ENCODE data around the gene FRAT1. TPM values are rescaled to one million over a fixed set of nuclear protein-coding genes. Genes with fewer than 3 reads are reported as not detected.

FRAT1 gene
- total RNA-seq, 1 donor from 2014 or later: 1.4 TPM

DNA sequence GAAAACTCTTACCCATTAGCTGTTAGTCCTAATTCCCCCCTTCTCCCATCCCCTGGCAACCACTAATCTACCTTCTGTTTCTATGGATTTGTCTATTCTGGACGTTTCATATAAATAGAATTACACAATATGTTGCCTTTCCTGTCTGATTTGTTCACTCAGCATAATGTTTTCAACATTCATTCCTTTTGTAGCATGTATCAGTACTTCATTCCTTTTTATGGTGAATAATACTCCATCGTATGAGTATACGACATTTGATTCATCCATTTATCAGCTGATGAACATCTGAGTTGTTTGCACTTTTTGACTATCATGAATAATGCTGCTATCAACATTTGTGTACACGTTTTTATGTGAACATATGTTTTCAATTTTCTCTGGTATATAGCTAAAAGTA, 4.4 kb upstream of the FRAT1 start:
- peaks cover 3% of the 10 kb centered on the region for H3K27me3 ChIP-seq (ENCODE audit: insufficient read depth, low read length)
- H3K9ac ChIP-seq (ENCODE audit: low read length): no peak overlapping the region
- DNase-seq (ENCODE audit: low read depth) (no peak), FAIRE-seq (no peak)
- Mint-ChIP-seq H3K36me3 (ENCODE audit: low read depth, unreplicated experiment) (no peaks in the 10 kb centered on the region), H3K9me3 (ENCODE audit: unreplicated experiment) (no peaks in the 10 kb centered on the region), H3K4me3 (ENCODE audit: unreplicated experiment) (no peak overlapping the region), H3K4me1 (ENCODE audit: low read depth, unreplicated experiment) (peaks cover 2% of the 10 kb centered on the region), H3K27me3 (ENCODE audit: low read depth, unreplicated experiment) (no peaks in the 10 kb centered on the region), H3K27ac (ENCODE audit: unreplicated experiment) (no peak overlapping the region)
- no peak overlapping the region for H3K27ac ChIP-seq (ENCODE audit: low read depth, low read length)
- no peaks in the 10 kb centered on the region for H4K20me1 ChIP-seq (ENCODE audit: insufficient read depth, low read length)
- peaks cover under 1% of the 10 kb centered on the region for H3K4me1 ChIP-seq (ENCODE audit: insufficient read depth, low read length)
- H3K36me3 ChIP-seq (ENCODE audit: insufficient read depth, low read length): no peaks in the 10 kb centered on the region
- no peak overlapping the region for H2AFZ ChIP-seq (ENCODE audit: low read depth, low read length)
- no peaks in the 10 kb centered on the region for H3K79me2 ChIP-seq (ENCODE audit: insufficient read depth, low read length)
- no peaks in the 10 kb centered on the region for H3K9me3 ChIP-seq (ENCODE audit: insufficient read depth, low read depth, low read length)
- TF ChIP-seq CTCF (IDR thresholded peaks at IDR 0.05; ENCODE audit: insufficient read depth, low read depth, low read length): no peak
- TF ChIP-seq EZH2 (IDR thresholded peaks at IDR 0.05; ENCODE audit: insufficient read depth, low read length): no peak
- H3K4me2 ChIP-seq (ENCODE audit: low read length): no peak overlapping the region
- no peak overlapping the region for H3K4me3 ChIP-seq (ENCODE audit: insufficient read depth, low read depth, low read length)

GRCh38 chr10:97319671-97320479, 804 bp downstream of the FRAT1 start:
- Mint-ChIP-seq H3K36me3 (ENCODE audit: low read depth, unreplicated experiment) (no peaks in the 10 kb centered on the region), H3K4me3 (ENCODE audit: unreplicated experiment) (peak overlapping the region; percentile 77), H3K4me1 (ENCODE audit: low read depth, unreplicated experiment) (peaks cover 8% of the 10 kb centered on the region), H3K27ac (ENCODE audit: unreplicated experiment) (no peak overlapping the region), H3K27me3 (ENCODE audit: low read depth, unreplicated experiment) (peaks cover 14% of the 10 kb centered on the region), H3K9me3 (ENCODE audit: unreplicated experiment) (no peaks in the 10 kb centered on the region)
- Histone ChIP-seq H2AFZ (ENCODE audit: low read depth, low read length) (peak overlapping the region; percentile 77), H4K20me1 (ENCODE audit: insufficient read depth, low read length) (no peaks in the 10 kb centered on the region), H3K9me3 (ENCODE audit: insufficient read depth, low read depth, low read length) (no peaks in the 10 kb centered on the region), H3K27me3 (ENCODE audit: insufficient read depth, low read length) (peaks cover 29% of the 10 kb centered on the region), H3K4me1 (ENCODE audit: insufficient read depth, low read length) (peaks cover 8% of the 10 kb centered on the region), H3K4me2 (ENCODE audit: low read length) (peak overlapping the region; percentile 99), H3K9ac (ENCODE audit: low read length) (peak overlapping the region; percentile 100), H3K79me2 (ENCODE audit: insufficient read depth, low read length) (no peaks in the 10 kb centered on the region), H3K27ac (ENCODE audit: low read depth, low read length) (no peak overlapping the region), H3K36me3 (ENCODE audit: insufficient read depth, low read length) (no peaks in the 10 kb centered on the region), H3K4me3 (ENCODE audit: insufficient read depth, low read depth, low read length) (peak overlapping the region; percentile 80)
- TF ChIP-seq EZH2 (IDR thresholded peaks at IDR 0.05; ENCODE audit: insufficient read depth, low read length) (peak; percentile 78), CTCF (IDR thresholded peaks at IDR 0.05; ENCODE audit: insufficient read depth, low read depth, low read length) (no peak)
- DNase-seq (ENCODE audit: low read depth) (no peak), FAIRE-seq (no peak)

- H3K27me3 ChIP-seq (ENCODE audit: insufficient read depth, low read length): peaks cover 29% of the 10 kb centered on the region
- H3K27ac ChIP-seq (ENCODE audit: low read depth, low read length): no peak overlapping the region
- H3K27ac Mint-ChIP-seq (ENCODE audit: unreplicated experiment): no peak overlapping the region
- peaks cover 8% of the 10 kb centered on the region for H3K4me1 Mint-ChIP-seq (ENCODE audit: low read depth, unreplicated experiment)
- FAIRE-seq (no peak), DNase-seq (ENCODE audit: low read depth) (no peak)
- H3K9ac ChIP-seq (ENCODE audit: low read length): peak overlapping the region; percentile 100
- peaks cover 8% of the 10 kb centered on the region for H3K4me1 ChIP-seq (ENCODE audit: insufficient read depth, low read length)
- H3K36me3 ChIP-seq (ENCODE audit: insufficient read depth, low read length): no peaks in the 10 kb centered on the region
- no peaks in the 10 kb centered on the region for H4K20me1 ChIP-seq (ENCODE audit: insufficient read depth, low read length)
- no peaks in the 10 kb centered on the region for H3K9me3 Mint-ChIP-seq (ENCODE audit: unreplicated experiment)
- H3K79me2 ChIP-seq (ENCODE audit: insufficient read depth, low read length): no peaks in the 10 kb centered on the region
- TF ChIP-seq EZH2 (IDR thresholded peaks at IDR 0.05; ENCODE audit: insufficient read depth, low read length): peak; percentile 82
- TF ChIP-seq CTCF (IDR thresholded peaks at IDR 0.05; ENCODE audit: insufficient read depth, low read depth, low read length): no peak
- peak overlapping the region; percentile 80 for H3K4me3 ChIP-seq (ENCODE audit: insufficient read depth, low read depth, low read length)
- H3K36me3 Mint-ChIP-seq (ENCODE audit: low read depth, unreplicated experiment): no peaks in the 10 kb centered on the region
- peak overlapping the region; percentile 77 for H2AFZ ChIP-seq (ENCODE audit: low read depth, low read length)
- H3K9me3 ChIP-seq (ENCODE audit: insufficient read depth, low read depth, low read length): no peaks in the 10 kb centered on the region
- H3K27me3 Mint-ChIP-seq (ENCODE audit: low read depth, unreplicated experiment): peaks cover 14% of the 10 kb centered on the region
- H3K4me3 Mint-ChIP-seq (ENCODE audit: unreplicated experiment): peak overlapping the region; percentile 77
- H3K4me2 ChIP-seq (ENCODE audit: low read length): peak overlapping the region; percentile 99
Measured at GRCh38 chr10:97320480-97321031, 1.5 kb downstream of the FRAT1 start.
